Lung (tissue), 12 donors: ENCODE data around the gene PRDM12. TPM values are rescaled to one million over a fixed set of nuclear protein-coding genes. Genes with fewer than 3 reads are reported as not detected.

Experiments used
- ATAC-seq: fragments of 200-7000 bp; cut with Tn5 transposase; one replicate; pipeline ENCODE4 v1.9.1; 2020; ENCODE audit warnings: moderate number of reproducible peaks; ENCODE audit not compliant: insufficient read depth, low FRiP score
- DNase-seq, 3 donors: peaks; one replicate each; pipeline ENCODE4 v3.0.0-alpha.2; 2013 to 2017
- H3K27ac ChIP-seq, 2 donors: one replicate each; pipeline ENCODE4 v1.5.1; 2013; ENCODE audit warnings: mild to moderate bottlenecking in 2 of 2, moderate library complexity in 2 of 2, control low read depth in 1 of 2, inconsistent platforms in 1 of 2, low read depth in 1 of 2, low read length in 1 of 2
- H3K27me3 ChIP-seq, 3 donors: one replicate each; pipeline ENCODE4 v1.5.1; 2013; ENCODE audit warnings: low read length in 2 of 3; ENCODE audit not compliant: control insufficient read depth in 3 of 3, insufficient read depth in 3 of 3
- H3K36me3 ChIP-seq, 4 donors: one replicate each; pipeline ENCODE4 v1.5.1; 2013; ENCODE audit warnings: low read length in 4 of 4, mild to moderate bottlenecking in 1 of 4, moderate library complexity in 1 of 4; ENCODE audit not compliant: control insufficient read depth in 4 of 4, insufficient read depth in 4 of 4
- H3K4me1 ChIP-seq, 5 donors: one replicate each; pipeline ENCODE4 v1.5.1; 2013; ENCODE audit warnings: low read length in 5 of 5, mild to moderate bottlenecking in 2 of 5, moderate library complexity in 1 of 5; ENCODE audit not compliant: control insufficient read depth in 5 of 5, insufficient read depth in 5 of 5
- H3K4me3 ChIP-seq: one replicate; pipeline ENCODE4 v1.5.1; 2013; ENCODE audit warnings: mild to moderate bottlenecking, control low read depth, moderate library complexity
- H3K9ac ChIP-seq, 2 donors: one replicate each; pipeline ENCODE4 v1.5.1; 2013; ENCODE audit warnings: low read length in 2 of 2, control low read depth in 1 of 2; ENCODE audit not compliant: insufficient read depth in 1 of 2
- H3K9me3 ChIP-seq, 4 donors: one replicate each; pipeline ENCODE4 v1.5.1; 2013; ENCODE audit warnings: low read length in 3 of 4, mild to moderate bottlenecking in 1 of 4, moderate library complexity in 1 of 4; ENCODE audit not compliant: control insufficient read depth in 4 of 4, insufficient read depth in 3 of 4
- WGBS, 2 donors: extraction: QIAGEN DNeasy Blood & Tissue Kit; methylation state at CpG; one replicate each; pipeline ENCODE4 v1.1.7; 2013; 5-methylcytosine and 5-hydroxymethylcytosine counted together
- polyA plus RNA-seq, 2 donors: library from polyadenylated mRNA; stranded (reverse); fragments of 200-250 nt; gene quantifications; one replicate each; pipeline ENCODE4 v1.2.1, GENCODE V29; 2013
- total RNA-seq, 2 donors: library from RNA; depleted of rRNA in 1 of 2; stranded (reverse); fragments of >200 nt in 1 of 2; gene quantifications; one replicate each; pipeline ENCODE4 v1.2.1, GENCODE V29; 2014 to 2021
- TF ChIP-seq, protein P1 (sequence below): IDR thresholded peaks from 2 replicates; pipeline ENCODE4 v1.5.1; 2012; ENCODE audit warnings: mild to moderate bottlenecking; ENCODE audit errors: control extremely low read depth, extremely low read depth
- donor health status: control.
- donor health status: control.
- donor health status: Bipolar disorder and iron deficiency.
- donor health status: healthy.
- donor health status: DM: yes; HTN: yes; CAD: no.

The PRDM12 gene
- total and polyA plus RNA-seq, 4 donors = 0.05 to 0.09 TPM; not detected in 2

DNA sequence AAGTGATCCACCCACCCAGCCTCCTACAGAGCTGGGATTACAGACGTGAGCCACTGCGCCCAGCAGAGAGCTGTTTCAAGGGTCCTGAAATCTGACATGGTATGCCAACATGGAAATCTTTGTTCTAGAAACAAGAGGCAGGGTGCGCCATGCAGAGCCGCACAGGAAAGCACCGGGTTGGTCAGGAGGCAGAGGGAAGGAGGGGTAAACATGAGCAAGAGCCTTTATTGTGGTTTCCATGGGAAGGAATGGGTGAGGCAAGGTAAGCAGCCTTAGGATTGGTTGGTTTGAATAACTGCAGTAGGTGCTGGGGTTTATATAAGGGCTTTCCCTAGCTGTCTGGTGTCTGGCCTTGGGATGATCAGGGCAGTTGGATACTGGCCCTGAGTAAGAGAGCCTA is 23.7 kb downstream of the PRDM12 start:
- ATAC-seq (no peak), DNase-seq (no peak)
- H3K9me3 ChIP-seq = peaks cover 0 to 5% (median 0%) of the 10 kb centered on the region in 4 donors
- no peaks in the 10 kb centered on the region for H3K27me3 ChIP-seq
- H3K4me3 ChIP-seq = no peak overlapping the region
- no peak overlapping the region for H3K27ac ChIP-seq
- 77 to 90% methylated on average over 5 of the region's 5 CpGs for WGBS, 2 donors
- no peak overlapping the region for H3K9ac ChIP-seq
- H3K36me3 ChIP-seq = no peaks in the 10 kb centered on the region
- TF ChIP-seq, protein P1, sequence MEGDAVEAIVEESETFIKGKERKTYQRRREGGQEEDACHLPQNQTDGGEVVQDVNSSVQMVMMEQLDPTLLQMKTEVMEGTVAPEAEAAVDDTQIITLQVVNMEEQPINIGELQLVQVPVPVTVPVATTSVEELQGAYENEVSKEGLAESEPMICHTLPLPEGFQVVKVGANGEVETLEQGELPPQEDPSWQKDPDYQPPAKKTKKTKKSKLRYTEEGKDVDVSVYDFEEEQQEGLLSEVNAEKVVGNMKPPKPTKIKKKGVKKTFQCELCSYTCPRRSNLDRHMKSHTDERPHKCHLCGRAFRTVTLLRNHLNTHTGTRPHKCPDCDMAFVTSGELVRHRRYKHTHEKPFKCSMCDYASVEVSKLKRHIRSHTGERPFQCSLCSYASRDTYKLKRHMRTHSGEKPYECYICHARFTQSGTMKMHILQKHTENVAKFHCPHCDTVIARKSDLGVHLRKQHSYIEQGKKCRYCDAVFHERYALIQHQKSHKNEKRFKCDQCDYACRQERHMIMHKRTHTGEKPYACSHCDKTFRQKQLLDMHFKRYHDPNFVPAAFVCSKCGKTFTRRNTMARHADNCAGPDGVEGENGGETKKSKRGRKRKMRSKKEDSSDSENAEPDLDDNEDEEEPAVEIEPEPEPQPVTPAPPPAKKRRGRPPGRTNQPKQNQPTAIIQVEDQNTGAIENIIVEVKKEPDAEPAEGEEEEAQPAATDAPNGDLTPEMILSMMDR = no peak
- peaks cover 0 to 12% (median 3%) of the 10 kb centered on the region in 5 donors for H3K4me1 ChIP-seq

DNA sequence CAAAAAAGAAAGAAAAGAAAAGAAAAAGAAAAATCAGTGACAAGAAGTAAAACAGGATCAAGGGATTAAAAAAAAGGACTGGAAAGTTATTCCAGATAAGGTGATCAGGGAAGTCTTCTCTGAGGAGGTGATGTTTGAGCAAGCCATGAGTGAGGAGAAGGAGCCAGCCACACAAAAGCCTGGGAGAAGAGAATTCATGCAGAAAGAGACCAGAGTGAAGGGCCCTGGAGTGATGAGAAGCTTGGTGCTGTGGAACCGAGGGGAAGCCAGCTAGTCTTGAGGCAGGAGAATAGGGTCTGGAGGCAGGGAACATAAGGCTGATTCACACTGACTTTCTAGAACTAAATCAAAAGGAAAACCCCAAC is 25.2 kb downstream of the PRDM12 start:
- H3K27me3 ChIP-seq = no peaks in the 10 kb centered on the region
- H3K9ac ChIP-seq = peak overlapping the region in 1 of 2 donors; percentile 66
- peak overlapping the region in 1 of 2 donors; percentile 75 for H3K27ac ChIP-seq
- DNase-seq (no peak), ATAC-seq (no peak)
- no peaks in the 10 kb centered on the region for H3K36me3 ChIP-seq
- TF ChIP-seq, protein P1 = no peak
- H3K4me1 ChIP-seq = peaks cover 0 to 21% (median 4%) of the 10 kb centered on the region in 5 donors
- 40 to 42% methylated on average over 1 of the region's 1 CpG for WGBS, 2 donors
- no peak overlapping the region for H3K4me3 ChIP-seq
- peaks cover 0 to 5% (median 0%) of the 10 kb centered on the region in 4 donors for H3K9me3 ChIP-seq

DNA sequence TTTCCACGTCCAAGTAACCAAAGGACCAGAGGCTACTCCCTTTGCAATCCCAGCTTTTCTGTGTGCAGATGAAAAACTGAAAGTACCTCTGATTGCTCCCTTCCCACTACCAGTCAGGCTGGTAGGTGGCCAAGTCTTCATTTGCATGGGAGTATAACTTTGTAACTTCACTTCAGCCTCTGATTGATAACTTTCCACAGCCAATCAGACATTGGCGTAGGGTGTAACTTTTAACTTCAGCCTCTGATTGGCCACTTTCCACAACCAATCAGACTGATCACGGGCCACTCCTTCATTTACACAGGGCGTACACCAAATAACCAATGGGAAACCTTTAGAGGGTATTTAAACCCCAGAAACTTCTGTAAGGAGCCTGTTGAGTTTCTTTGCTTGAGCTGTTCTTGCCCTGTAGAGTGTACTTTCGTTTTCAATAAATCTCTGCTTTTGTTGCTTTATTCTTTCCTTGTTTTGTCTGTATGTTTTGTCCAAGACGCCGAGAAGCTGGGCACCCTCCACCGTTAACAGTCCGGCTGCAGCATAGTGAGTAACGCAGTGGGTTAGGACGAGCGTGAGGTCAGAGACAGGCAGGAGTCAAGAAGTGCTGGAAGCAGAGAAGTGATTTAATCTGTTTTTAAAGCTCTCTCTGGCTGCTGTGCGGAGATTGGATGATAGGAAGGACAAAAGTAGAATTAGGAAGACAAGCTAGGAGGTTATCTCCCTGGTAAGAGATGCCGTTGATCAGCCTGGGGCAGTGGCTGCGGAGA is 25.7 kb downstream of the PRDM12 start:
- Histone ChIP-seq H3K4me3 (no peak overlapping the region), H3K36me3 (peaks cover 0 to under 1% (median under 1%) of the 10 kb centered on the region in 4 donors), H3K9me3 (peaks cover 0 to 2% (median 0%) of the 10 kb centered on the region in 4 donors), H3K27ac (peak overlapping the region in 1 of 2 donors; percentile 75), H3K4me1 (peaks cover 0 to 26% (median 4%) of the 10 kb centered on the region in 5 donors), H3K9ac (peak overlapping the region in 1 of 2 donors; percentile 94), H3K27me3 (no peaks in the 10 kb centered on the region)
- ATAC-seq (peak; percentile 69), DNase-seq (peak; percentile 88 to 99 (median 98))
- WGBS, 2 donors = 53 to 72% methylated on average over 15 of the region's 15 CpGs
- TF ChIP-seq, protein P1 = no peak
